Measurements from ENCODE around the gene FAM20C.

The FAM20C gene

DNA sequence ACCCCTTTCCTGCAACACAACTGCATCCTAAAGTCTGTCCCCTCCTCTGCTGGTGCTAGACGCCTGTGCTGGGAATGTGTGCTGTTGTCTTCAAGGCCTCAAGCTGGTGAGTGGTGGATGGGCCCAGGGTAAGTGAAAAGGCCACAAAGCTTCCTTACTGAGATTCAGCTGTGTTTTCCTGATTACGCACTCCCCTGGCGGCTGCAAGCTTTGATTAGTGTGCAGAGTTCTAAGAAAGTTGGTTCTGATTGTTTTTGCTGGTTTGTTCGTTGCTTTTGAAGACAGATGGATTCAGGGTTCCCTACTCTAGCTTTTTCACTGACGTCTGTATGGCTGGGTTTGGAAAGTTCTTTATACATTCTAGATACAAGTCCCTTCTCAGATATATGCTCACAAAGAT, 85.7 kb downstream of the FAM20C start:
- no peak for TF ChIP-seq ZFX (IDR thresholded peaks at IDR 0.05; ENCODE audit: borderline replicate concordance)
- TF ChIP-seq, protein P1, sequence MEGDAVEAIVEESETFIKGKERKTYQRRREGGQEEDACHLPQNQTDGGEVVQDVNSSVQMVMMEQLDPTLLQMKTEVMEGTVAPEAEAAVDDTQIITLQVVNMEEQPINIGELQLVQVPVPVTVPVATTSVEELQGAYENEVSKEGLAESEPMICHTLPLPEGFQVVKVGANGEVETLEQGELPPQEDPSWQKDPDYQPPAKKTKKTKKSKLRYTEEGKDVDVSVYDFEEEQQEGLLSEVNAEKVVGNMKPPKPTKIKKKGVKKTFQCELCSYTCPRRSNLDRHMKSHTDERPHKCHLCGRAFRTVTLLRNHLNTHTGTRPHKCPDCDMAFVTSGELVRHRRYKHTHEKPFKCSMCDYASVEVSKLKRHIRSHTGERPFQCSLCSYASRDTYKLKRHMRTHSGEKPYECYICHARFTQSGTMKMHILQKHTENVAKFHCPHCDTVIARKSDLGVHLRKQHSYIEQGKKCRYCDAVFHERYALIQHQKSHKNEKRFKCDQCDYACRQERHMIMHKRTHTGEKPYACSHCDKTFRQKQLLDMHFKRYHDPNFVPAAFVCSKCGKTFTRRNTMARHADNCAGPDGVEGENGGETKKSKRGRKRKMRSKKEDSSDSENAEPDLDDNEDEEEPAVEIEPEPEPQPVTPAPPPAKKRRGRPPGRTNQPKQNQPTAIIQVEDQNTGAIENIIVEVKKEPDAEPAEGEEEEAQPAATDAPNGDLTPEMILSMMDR (IDR thresholded peaks at IDR 0.05) = no peak
- H3K27ac ChIP-seq = no peak overlapping the region

DNA sequence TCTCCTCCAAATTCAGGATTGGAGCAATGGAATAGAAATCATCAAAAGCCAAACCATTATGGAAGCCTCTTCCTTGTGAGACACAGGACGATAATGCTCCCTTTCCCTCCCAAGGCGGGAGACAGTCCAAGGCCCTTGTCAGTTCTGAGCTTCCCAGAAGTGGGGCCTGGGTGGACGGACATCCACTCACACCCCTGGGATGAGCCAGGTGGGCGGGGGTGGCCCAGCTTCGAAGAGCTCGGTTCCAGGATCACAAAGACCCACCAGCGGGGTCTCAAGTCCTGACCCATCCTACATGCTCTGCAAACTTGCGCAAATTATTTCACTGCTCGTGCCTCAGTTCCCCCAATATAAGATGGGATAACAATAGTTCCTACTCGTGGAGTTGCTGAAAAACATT, 87.5 kb downstream of the FAM20C start:
- H3K27ac ChIP-seq = no peak overlapping the region
- TF ChIP-seq, protein P1 (IDR thresholded peaks at IDR 0.05) = no peak
- no peak for TF ChIP-seq ZFX (IDR thresholded peaks at IDR 0.05; ENCODE audit: borderline replicate concordance)

DNA sequence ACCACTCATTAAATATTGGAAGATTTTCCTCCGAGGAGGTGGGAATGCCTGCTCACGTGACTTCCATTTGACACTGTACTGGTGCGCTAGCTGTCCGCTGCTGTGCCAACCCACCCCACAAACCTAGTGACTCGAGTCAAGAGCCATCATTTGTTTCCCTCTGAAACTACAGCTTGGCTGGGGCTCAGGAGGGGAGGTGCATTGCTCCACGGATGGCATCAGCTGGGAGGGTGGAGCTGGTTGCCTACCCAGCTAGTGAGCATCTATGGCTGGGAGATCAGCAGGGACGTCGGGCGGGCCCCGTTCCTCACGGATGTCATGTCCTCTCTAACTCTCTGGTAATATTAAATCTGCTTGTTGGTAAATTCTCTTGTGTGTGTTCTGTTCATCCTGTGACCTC, 88.1 kb downstream of the FAM20C start:
- no peak for TF ChIP-seq ZFX (IDR thresholded peaks at IDR 0.05; ENCODE audit: borderline replicate concordance)
- TF ChIP-seq, protein P1 (IDR thresholded peaks at IDR 0.05) = no peak
- no peak overlapping the region for H3K27ac ChIP-seq

DNA sequence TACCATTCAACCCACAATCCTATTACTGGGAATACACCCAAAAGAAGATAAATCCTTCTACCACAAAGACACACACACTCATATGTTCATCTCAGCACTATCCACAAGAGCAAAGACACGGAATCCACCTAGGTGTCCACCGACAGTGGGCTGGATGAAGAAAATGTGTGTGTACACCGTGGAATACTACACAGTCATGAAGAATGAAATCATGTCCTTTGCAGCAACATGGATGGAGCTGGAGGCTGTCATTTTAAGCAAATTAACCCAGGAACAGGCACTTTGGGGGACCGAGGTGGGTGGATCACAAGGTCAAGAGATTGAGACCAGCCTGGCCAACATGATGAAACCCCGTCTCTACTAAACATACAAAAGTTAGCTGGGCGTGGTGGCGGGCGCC, 89.3 kb downstream of the FAM20C start:
- TF ChIP-seq, protein P1 (IDR thresholded peaks at IDR 0.05) = no peak
- TF ChIP-seq ZFX (IDR thresholded peaks at IDR 0.05; ENCODE audit: borderline replicate concordance) = no peak
- no peak overlapping the region for H3K27ac ChIP-seq

DNA sequence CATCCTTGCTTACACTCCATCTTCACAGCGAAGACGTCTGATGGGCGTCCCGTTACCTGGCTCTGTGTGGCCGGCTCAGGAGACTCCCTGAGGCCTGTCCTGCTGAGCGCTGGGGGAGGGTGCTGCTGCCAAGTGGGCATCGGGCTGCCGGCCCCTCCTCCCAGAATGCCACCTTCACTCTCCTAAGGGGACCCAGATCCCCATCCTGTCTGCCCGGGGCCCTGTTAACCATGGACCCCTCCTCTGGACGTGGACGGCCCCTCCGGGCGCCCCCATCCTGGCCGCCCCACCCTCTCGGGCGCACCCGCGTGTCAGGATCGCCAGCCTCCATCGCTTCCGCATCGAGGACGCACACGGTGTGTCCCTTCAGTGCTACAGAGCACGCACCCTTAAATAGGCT, 90.2 kb downstream of the FAM20C start:
- H3K27ac ChIP-seq = no peak overlapping the region
- no peak for TF ChIP-seq ZFX (IDR thresholded peaks at IDR 0.05; ENCODE audit: borderline replicate concordance)
- TF ChIP-seq, protein P1 (IDR thresholded peaks at IDR 0.05) = no peak

DNA sequence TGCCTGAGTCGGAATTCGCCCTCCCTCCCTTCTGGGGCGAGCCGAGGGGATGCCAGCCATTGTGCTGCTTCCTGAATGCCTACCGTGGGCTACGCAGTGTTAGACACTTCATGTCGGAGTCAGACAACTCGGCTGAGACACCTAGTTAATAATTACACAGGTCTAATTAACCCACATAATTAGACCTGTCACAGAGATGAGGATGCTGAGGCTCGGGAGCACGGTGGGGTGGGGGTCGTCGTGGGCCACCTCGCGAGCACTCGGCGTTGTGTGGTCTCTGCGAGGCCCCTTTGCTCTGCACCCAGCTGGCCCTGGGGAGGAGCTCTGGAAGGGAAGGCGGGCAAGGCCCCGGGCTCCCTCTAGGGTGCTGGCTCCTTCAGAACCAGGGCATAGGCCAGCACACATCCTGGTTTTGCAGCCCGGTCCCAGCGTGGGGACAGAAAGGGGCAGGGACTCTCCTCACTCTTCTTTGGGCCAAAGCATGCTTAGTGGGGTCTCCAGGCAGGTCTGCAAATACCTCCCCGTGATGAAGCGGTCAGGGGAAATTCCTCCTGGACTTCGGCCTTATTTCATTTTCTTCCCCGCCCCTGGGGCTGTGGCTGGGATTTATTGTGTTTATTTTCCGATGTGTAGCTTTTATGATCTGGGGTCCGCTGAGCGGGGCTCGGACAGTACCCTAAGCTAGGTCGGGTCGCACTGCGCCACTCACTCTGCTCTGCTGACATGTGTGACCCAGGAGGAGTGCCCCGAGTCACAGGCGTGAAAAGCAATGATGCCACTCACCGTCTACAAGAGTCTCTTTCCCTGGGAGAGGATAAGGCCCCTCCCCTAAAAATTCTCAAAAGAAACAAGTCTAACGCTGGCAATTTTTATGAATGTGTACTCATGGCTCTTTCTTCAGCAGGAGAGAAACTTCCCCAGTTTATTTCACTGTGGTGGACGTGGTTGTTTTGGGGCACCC, 92.7 kb downstream of the FAM20C start:
- TF ChIP-seq, protein P1 (IDR thresholded peaks at IDR 0.05) = no peak
- TF ChIP-seq ZFX (IDR thresholded peaks at IDR 0.05; ENCODE audit: borderline replicate concordance) = no peak
- no peak overlapping the region for H3K27ac ChIP-seq

DNA sequence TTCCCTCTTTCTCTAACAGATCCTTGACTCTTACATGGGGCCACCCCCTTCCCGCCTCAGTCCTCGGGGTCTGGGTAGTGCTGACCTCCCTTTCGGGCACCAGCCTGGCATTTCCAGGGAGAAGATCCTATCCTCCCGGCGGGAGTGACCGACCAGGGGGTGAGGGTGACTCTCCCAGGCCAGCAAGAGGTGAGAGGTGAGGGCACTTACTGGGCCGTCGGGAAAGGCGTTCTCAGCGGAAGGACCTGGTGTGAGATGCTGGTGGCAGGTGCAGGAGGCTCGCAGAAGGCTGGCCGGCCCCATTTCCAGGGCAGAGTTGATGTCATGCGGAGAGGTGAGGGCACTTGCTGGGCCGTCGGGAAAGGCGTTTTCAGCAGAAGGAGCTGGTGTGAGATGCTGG, 93.4 kb downstream of the FAM20C start:
- TF ChIP-seq, protein P1 (IDR thresholded peaks at IDR 0.05) = no peak
- TF ChIP-seq ZFX (IDR thresholded peaks at IDR 0.05; ENCODE audit: borderline replicate concordance) = no peak
- no peak overlapping the region for H3K27ac ChIP-seq

All from 22Rv1 (cell line).